Heart right ventricle (tissue), 16 donors: ENCODE results near the gene CRX. TPM values are rescaled to one million over a fixed set of nuclear protein-coding genes. Genes with fewer than 3 reads are reported as not detected.

ENCODE experiments used
- ATAC-seq, 8 donors: fragments of 200-7000 bp; cut with Tn5 transposase; one replicate each; pipeline ENCODE4 v1.9.1; 2020; ENCODE audit warnings: mild to moderate bottlenecking in 8 of 8, moderate library complexity in 8 of 8, moderate number of reproducible peaks in 1 of 8
- DNase-seq, 2 donors: peaks; one replicate each; pipeline ENCODE4 v3.0.0-alpha.2; 2020
- H3K27ac ChIP-seq, 10 donors: fragments of 200-600 bp; sonication (generic) in 2 of 10; one replicate each; pipeline versions ENCODE4 v1.5.0 to v1.8.0; 2020 to 2022; ENCODE audit warnings: mild to moderate bottlenecking in 3 of 10
- H3K27me3 ChIP-seq, 7 donors: fragments of 200-600 bp; one replicate each; pipeline ENCODE4 v1.8.0; 2021 to 2022; ENCODE audit warnings: mild to moderate bottlenecking in 2 of 7
- H3K36me3 ChIP-seq, 9 donors: fragments of 200-600 bp; sonication (generic) in 1 of 9; one replicate each; pipeline versions ENCODE4 v1.5.0 to v1.8.0; 2020 to 2022; ENCODE audit warnings: mild to moderate bottlenecking in 2 of 9
- H3K4me1 ChIP-seq, 9 donors: fragments of 200-600 bp; sonication (generic) in 1 of 9; one replicate each; pipeline versions ENCODE4 v1.5.0 to v1.8.0; 2020 to 2022; ENCODE audit warnings: mild to moderate bottlenecking in 4 of 9
- H3K4me3 ChIP-seq, 10 donors: fragments of 200-600 bp; sonication (generic) in 2 of 10; one replicate each; pipeline versions ENCODE4 v1.5.0 to v1.8.0; 2020 to 2022; ENCODE audit warnings: mild to moderate bottlenecking in 7 of 10, moderate library complexity in 2 of 10
- H3K9me3 ChIP-seq, 11 donors: fragments of 200-600 bp in 10 of 11; sonication (generic) in 2 of 11; one replicate each; pipeline versions ENCODE4 v1.5.0 to v1.8.0; 2013 to 2022; ENCODE audit warnings: mild to moderate bottlenecking in 2 of 11, control low read depth in 1 of 11, moderate library complexity in 1 of 11
- CTCF ChIP-seq, 9 donors: fragments of 200-600 bp; sonication (generic) in 2 of 9; IDR thresholded peaks; one replicate each; pipeline versions ENCODE4 v1.5.0 to v1.8.0; 2021 to 2022; ENCODE audit warnings: antibody characterized with exemption in 9 of 9, mild to moderate bottlenecking in 5 of 9, moderate library complexity in 1 of 9
- WGBS, 2 donors: extraction: QIAGEN DNeasy Blood & Tissue Kit; methylation state at CpG; one replicate each; pipeline ENCODE4 v1.1.7; 2013; ENCODE audit warnings: inconsistent platforms in 1 of 2; 5-methylcytosine and 5-hydroxymethylcytosine counted together
- intact Hi-C, 10 donors: fragments of 100-400 bp; cut with DNase I; formaldehyde crosslinking; loops; one replicate each; pipeline versions ENCODE4 v1.11.1 to v1.14.2; 2022
- polyA plus RNA-seq, 2 donors: library from polyadenylated mRNA; stranded (reverse); fragments of 200-250 nt; gene quantifications; one replicate each; pipeline ENCODE4 v1.2.3, GENCODE V29; 2013
- total RNA-seq, 10 donors: library from RNA; stranded (reverse); fragmentation: NEBNext Ultra II Directional in 3 of 10; extraction: Animal tissue kit (Norgen Biotek cat#: 25700) in 3 of 10; gene quantifications; one replicate each; pipeline versions ENCODE4 v1.2.1 to v1.2.4, GENCODE V29; 2021 to 2023
- donor health status: Arrhythmogenic right ventricular cardiomyopathy.
- donor health status: ischemic (EF 13 %, LVEDD 7.1; RV severe dilation, severe dysfunction).
- donor health status: healthy with polysubstance abuse.
- donor health status: DM: no; HTN: yes; CAD: no.
- donor health status: DM: no; HTN: no; CAD: no.
- donor health status: ischemic (EF 25% LVEDD 6.9; RV normal size, moderate dysfunction).
- donor health status: ischemic (EF 25% LVEDD 5.7; RV mildly dilated, moderate dysfunction).
- donor health status: healthy.
- donor health status: DM: yes; HTN: yes; CAD: no.
- donor health status: Ischemic cardiomyopathy.
- donor health status: ischemic (EF 35%, LVEDD 5.7; RV mildly dilated, moderate dysfunction).
- donor health status: nonischemic (EF 11% LVEDD 7.7; RV severe dilation, severe dysfunction).
- donor health status: DM: yes; HTN: yes; CAD: no.
- donor health status: PGD.
- donor health status: ischemic (EF 29% LVEDD 5.4; RV normal size, mild dysfunction).
- donor health status: nonischemic (EF 23%, LVEDD 6.1; RV moderate dilation, normal function).

CRX gene
- total and polyA plus RNA-seq, 12 donors, result not detected

- DNase-seq (no peak), ATAC-seq (no peak)
- intact Hi-C loops, result no loop called here
- Histone ChIP-seq H3K9me3 (no peaks in the 10 kb centered on the region), H3K4me3 (no peak overlapping the region), H3K36me3 (no peaks in the 10 kb centered on the region), H3K27ac (no peak overlapping the region), H3K4me1 (no peaks in the 10 kb centered on the region), H3K27me3 (peaks cover 0 to 16% (median 6%) of the 10 kb centered on the region in 7 donors)
- no peak for TF ChIP-seq CTCF (IDR thresholded peaks at IDR 0.05)
- 74 to 82% methylated on average over 4 of the region's 4 CpGs for WGBS, 2 donors
Observed at GRCh38 chr19:47832723-47833122, 11.0 kb downstream of the CRX start.

GRCh38 chr19:47836038-47836437 is 14.3 kb downstream of the CRX start:
- Histone ChIP-seq H3K4me3 (no peak overlapping the region), H3K27ac (no peak overlapping the region), H3K27me3 (peaks cover 0 to 24% (median 16%) of the 10 kb centered on the region in 7 donors), H3K9me3 (no peaks in the 10 kb centered on the region), H3K4me1 (no peaks in the 10 kb centered on the region), H3K36me3 (no peaks in the 10 kb centered on the region)
- intact Hi-C loops, result no loop called here
- ATAC-seq (no peak), DNase-seq (no peak)
- no peak for TF ChIP-seq CTCF (IDR thresholded peaks at IDR 0.05)
- 68 to 72% methylated on average over 7 to 8 of the region's 8 CpGs for WGBS, 2 donors

GRCh38 chr19:47839411-47839810 is 17.7 kb downstream of the CRX start:
- H3K4me1 ChIP-seq, result no peaks in the 10 kb centered on the region
- no peak for ATAC-seq
- DNase-seq, result no peak
- no peak overlapping the region for H3K4me3 ChIP-seq
- no peaks in the 10 kb centered on the region for H3K36me3 ChIP-seq
- intact Hi-C loops, result no loop called here
- peaks cover 0 to 46% (median 34%) of the 10 kb centered on the region in 7 donors for H3K27me3 ChIP-seq
- WGBS, 2 donors, result 71 to 76% methylated on average over 16 of the region's 16 CpGs
- no peak overlapping the region for H3K27ac ChIP-seq
- TF ChIP-seq CTCF (IDR thresholded peaks at IDR 0.05), result no peak
- H3K9me3 ChIP-seq, result no peaks in the 10 kb centered on the region

GRCh38 chr19:47839913-47840312 is 18.2 kb downstream of the CRX start:
- Histone ChIP-seq H3K4me1 (no peaks in the 10 kb centered on the region), H3K27ac (no peak overlapping the region), H3K4me3 (no peak overlapping the region), H3K27me3 (peaks cover 0 to 46% (median 34%) of the 10 kb centered on the region in 7 donors), H3K36me3 (no peaks in the 10 kb centered on the region), H3K9me3 (no peaks in the 10 kb centered on the region)
- TF ChIP-seq CTCF (IDR thresholded peaks at IDR 0.05), result no peak
- intact Hi-C loops, result no loop called here
- WGBS, 2 donors, result 11 to 20% methylated on average over 10 of the region's 10 CpGs
- DNase-seq (no peak), ATAC-seq (no peak)
